HG03039 (cell line): Measurements from ENCODE around the gene EVC2.

Source experiments
- ATAC-seq: cut with Tn5 transposase; IDR thresholded peaks from one replicate; pipeline ENCODE4 v1.9.1; 2021; ENCODE audit warnings: mild to moderate bottlenecking, moderate library complexity; ENCODE audit not compliant: unreplicated experiment

The EVC2 gene, protein sequence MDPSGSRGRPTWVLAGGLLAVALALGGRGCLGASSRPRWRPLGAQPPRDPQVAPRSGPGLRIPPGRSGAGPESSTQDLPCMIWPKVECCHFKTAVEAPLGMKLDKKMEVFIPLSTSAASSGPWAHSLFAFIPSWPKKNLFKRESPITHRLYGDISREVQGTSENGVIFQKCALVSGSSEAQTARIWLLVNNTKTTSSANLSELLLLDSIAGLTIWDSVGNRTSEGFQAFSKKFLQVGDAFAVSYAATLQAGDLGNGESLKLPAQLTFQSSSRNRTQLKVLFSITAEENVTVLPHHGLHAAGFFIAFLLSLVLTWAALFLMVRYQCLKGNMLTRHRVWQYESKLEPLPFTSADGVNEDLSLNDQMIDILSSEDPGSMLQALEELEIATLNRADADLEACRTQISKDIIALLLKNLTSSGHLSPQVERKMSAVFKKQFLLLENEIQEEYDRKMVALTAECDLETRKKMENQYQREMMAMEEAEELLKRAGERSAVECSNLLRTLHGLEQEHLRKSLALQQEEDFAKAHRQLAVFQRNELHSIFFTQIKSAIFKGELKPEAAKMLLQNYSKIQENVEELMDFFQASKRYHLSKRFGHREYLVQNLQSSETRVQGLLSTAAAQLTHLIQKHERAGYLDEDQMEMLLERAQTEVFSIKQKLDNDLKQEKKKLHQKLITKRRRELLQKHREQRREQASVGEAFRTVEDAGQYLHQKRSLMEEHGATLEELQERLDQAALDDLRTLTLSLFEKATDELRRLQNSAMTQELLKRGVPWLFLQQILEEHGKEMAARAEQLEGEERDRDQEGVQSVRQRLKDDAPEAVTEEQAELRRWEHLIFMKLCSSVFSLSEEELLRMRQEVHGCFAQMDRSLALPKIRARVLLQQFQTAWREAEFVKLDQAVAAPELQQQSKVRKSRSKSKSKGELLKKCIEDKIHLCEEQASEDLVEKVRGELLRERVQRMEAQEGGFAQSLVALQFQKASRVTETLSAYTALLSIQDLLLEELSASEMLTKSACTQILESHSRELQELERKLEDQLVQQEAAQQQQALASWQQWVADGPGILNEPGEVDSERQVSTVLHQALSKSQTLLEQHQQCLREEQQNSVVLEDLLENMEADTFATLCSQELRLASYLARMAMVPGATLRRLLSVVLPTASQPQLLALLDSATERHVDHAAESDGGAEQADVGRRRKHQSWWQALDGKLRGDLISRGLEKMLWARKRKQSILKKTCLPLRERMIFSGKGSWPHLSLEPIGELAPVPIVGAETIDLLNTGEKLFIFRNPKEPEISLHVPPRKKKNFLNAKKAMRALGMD

DNA sequence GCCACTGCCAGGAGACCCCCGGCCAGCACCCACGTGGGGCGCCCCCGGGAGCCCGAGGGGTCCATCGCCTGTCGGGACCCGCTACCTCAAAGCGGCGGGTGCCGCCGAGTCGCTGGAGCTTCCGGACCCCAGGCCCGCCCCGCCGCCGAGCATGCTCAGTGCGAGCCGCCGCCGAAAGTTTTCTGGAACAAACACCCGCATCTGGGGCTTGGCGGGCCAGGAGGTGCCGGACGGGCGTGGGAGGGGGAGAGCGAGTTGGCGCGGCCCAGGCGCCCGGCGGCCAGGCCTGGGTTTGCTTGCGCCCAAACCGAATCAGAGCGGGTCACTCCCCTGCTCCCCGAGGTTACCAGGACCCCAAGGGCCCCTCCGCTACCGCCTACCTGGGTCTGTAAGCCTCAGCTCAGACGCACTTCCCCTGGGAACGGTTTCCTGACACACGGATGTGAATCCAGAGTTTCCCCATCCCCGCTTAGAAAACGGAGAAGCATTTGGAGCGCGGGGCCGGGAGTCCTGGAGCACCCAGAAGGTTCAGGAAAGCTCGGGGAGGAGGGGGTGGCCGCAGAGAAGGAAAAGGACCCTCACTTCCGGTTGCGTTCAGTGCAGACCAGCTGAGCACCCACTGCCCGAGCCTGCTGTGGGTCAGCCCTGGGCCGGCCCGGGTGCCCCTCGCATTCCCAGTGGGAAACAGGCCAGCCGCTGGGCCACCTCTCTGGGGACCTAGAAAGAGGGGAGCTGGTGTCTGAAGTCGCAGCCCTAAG is at the start of gene EVC2:
TSS of gene EVC2 (minus strand) at position 111 of the 758 bp plus-strand sequence. CDS start at position 65, 46 bp downstream.
- peak; percentile 29 for ATAC-seq

DNA sequence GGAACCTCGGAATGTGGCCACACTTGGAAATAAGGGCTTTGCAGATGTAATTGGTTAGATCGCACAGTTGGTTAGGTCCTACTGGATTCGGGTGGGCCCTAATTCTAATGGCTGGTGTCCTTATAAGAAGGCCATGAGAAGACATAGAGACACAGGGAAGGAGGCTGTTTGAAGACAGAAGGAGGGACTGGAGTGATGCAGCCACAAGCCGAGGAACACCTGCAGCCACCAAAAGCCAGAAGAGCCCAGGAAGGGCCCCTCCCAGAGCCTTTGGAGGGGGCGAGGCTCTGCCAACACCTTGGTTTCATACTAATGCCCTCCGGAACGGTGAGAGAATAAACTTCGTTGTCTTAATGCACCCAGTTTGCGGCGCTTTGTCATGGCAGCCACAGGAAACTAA is 49.6 kb upstream of the EVC2 start:
- ATAC-seq, result no peak

DNA sequence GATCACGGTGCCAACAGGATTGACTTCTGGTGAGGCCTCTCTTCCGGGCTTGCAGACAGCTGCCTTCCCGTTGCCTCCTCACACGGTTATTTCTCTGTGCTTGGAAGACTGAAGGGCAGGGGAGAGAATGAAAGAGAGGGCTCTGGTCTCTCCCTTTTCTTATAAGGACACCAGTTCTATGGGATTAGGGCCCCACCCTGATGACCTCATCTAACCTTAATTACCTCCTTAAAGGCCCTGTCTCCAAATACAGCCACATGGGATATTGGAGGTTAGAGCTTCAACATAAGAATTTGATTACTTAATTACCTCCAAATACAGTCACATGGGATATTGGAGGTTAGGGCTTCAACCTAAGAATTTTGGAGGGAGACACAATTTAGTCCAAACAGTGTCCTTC is 49.2 kb upstream of the EVC2 start:
- no peak for ATAC-seq

DNA sequence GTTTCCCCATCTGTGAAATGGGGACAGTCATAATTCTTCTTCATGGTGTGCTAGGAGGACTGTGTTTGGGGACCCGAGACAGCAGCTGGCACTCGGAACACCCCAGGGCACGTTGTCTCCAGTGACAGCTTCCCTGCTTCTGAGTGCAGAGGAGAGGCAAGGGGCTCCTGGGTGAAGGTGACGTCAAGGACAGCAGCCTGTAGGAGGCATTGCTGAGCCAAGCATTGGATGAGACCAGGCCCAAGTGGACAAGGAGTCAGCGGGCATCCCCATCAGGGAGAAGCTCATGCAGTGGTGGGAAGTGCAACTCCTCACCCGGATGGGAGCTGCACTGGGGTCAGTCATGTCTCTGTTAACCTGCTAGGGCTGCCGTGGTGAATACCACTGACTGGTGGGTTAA is 48.7 kb upstream of the EVC2 start:
- ATAC-seq, result no peak

DNA sequence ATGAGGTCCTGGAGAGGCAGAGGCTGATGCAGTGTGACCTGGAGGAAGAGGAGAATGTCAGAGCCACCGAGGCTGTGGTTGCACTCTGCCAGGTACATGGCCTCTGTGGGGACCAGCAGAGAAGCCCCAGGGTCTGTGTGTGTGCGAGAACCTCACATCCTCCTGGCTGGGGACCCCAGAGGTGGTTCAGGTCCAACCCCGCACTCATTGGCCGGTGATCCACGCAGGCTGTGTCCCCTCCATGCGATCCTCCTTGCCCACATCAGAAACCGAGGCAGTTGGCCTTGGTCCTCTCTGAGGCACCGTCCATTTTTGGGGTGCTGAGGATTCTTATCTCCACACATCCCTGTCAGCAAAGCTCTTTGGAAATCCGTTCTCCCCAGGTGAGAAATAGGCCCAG is 47.9 kb upstream of the EVC2 start:
- no peak for ATAC-seq

DNA sequence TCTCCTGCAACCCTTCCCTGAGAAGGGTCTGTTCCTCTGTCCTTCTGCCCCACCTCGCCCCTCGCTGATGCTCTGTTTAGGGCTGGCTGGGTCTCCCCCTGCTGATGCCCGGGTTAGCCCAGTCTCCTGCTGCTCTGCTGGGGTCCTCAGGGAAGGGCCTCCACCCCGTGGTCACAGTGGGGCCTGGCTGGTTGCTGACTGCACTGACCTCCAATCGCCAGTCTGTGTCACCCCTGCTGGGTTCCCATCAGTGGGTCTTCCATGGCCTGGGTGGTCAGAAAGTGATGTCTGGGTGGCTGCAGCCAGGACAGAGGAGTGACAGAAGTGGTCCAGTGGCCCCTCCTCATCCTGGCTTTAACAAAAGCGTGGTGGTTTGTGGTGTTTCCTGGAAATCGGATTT is 47.3 kb upstream of the EVC2 start:
- no peak for ATAC-seq

DNA sequence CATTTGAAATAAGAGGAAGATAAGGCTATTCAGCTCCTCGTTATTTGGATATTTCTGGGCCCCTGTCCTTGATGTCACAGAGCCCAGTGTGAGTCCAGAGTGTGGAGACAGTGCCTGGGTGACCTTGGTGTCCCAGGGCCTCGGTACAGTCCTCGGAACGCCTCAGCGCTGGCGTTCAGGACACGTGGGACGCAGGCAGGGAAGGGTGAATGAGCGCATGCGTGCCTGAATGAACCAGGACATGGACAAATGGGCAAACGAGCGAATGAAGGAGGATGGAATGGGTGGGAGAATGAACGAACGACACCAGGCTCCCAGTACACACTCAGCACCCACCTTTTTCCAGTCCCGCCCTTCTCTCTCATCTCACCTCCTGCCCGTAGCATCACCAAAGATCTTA is 46.8 kb upstream of the EVC2 start:
- no peak for ATAC-seq

DNA sequence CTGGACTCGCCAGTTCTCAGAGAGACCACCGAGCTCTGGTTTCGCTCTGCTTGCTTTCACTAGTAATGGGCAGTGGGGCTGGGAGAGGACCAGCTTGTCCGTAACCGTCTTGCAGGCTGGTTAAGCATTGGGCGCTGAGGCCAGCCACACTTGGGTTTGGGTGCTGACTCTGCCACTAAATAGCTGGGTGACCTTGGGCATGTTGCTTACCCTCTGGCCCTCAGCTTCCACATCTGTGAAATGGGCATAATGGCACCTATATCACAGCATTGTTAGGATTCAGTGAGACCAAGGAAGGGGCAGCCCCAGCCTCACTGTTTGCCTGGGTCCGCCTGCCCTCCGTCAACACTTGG is 46.1 kb upstream of the EVC2 start:
- ATAC-seq, result no peak

DNA sequence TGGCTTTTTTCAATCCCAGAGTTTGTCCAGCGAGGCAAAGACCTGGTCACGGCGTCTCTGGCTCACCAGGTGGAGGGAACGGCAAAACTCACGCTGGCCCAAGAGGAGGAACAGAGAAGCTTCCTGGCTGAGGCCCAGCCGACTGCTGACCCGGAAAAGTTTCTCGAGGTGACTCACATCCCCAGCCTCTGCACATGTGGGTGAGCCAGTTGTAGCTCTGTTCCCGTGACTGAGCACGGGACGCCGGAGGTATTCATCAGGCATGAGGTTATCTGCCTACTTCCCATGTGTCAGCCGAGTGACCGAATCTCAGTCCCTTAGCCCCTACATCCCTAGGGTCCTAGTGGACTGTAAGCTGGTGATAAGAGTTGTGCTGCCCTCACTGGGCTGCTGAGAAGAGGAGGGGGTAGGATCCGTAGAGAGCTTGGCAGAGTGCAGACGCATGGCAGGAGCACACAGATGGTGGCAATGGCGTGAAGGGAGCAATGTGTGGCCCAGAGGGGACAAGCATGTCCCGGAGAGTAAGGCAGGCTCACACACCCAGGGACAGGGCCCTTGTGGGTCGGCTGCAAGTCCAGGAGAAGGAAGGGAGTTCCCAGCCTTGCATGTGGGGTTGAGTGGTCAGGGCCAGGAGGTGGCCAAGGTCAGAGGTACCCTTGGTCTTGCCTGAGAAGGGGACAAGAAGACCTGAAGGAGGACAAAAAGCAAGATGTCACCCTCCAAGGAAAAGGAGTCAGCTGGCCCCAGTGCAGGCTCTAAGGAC is 45.6 kb upstream of the EVC2 start:
- no peak for ATAC-seq

DNA sequence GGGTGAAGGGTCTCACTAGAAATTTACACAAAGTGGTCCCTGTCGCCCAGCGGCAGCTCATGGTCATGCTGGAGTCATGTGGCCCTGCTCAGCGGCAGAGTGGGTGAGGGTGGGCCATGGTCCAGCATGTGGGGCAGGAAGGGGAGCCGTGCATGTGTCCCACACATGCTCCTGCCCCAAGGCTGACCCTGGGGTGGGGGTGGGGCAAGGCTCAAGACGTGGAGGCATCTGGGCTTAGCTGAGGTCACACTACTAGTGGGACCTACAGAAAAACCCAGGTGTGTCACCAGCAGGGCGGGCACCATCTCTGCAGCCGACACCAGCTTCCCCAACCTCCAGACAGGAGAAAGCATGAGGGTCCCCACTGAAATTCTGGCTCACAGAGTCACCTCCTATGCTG is 45.0 kb upstream of the EVC2 start:
- ATAC-seq, result no peak

DNA sequence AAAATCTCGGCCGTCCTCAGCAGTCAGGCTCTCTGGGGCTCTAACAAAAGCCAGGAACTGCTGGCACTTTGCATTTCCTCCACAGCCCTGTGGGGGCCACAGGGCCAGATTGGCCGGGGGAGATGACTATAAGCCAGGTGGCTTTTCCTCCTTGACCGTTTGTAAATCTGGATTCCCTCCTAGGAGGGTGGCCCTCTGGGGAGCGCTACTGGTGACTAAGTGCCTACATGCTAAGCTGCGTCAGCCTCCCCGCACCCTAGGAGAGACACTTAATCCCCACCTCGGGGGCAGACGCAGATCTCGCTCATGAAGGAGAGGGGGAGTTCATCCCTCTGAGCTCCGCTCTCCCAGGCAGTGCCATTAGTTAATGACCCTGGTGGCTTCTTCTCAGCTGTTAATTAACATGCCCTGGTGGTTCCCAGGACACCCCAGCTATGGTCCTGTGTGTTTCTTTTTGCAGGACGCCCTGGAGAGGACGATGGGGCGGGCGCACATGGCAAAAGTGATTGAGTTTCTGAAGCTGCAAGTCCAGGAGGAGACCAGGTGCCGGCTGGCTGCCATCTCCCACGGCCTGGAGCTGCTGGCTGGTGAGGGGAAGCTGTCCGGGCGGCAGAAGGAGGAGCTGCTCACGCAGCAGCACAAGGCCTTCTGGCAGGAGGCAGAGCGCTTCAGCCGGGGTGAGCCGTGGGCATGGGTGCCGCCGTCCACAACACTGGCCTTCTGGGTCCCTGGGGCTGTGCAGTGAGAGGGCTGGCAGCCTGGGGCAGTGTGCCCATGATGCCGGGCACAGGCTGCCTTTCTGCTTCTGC is 44.2 kb upstream of the EVC2 start:
- no peak for ATAC-seq

DNA sequence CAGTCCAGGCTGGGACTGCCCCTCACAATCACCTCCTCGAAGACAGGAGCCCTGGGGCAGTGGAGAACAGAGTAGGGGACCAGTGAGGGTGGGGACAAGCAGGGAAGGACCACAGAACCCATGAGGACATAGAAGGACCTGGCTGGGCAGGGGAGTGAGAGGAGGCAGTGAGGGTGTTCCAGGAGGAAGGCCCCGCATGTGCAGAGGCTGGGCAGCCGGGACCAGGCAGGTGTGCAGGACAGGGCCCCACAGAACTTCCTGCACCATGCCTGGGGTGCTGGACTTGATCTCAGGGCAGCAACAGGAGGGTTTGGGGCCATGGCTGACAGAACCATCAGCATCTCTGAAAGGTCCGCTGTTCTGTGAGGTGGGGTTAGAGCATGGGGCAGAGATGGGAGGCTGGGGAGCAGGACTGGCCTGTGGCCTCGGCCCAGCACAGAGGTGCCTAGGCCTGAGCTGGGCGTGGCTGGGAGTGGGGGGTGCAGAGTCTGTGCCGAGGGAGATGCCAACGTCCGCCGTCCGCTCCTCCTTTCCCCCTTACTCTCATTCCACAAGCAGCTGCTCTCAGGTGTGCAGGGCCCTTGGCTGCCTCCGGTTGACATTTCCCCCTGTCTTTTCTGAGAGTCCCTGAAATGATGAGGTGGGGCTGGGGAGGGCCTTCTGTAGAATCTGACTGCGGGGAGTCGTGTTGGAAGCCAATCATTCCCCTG is 43.5 kb upstream of the EVC2 start:
- ATAC-seq, result no peak

DNA sequence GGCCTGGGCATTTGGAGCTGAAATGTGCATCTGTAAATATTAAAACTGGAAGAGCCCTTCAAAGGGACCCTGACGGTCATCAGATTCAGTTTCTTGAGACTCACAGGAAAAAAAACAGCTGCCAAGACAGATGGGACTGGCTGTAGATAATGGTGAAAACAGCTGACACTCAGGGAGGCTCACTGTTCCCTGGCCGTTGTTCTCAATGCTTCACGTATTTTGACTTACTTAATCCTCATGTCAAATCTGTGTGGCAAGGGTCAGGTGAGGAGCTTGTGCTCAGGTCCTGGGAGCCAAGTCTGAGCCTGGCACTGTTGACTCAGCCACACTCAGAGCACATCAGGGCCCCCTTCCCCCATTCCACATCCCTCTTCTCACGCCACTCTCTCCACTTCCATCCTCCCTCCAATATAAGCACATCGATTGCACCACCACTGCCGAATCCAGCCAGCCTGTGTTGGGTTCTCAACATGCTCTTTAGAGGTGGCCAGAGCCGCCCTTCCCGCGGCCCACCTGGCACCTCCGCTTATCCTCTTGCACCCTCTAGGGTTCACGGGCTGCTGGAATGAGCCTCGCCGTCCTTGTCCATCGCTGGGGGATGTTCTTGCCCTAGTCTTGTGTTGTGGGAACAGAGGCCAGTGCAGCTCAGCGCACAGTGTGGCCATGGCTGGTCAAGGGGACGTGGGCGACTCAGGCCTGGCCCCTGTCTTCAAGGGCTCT is 42.7 kb upstream of the EVC2 start:
- ATAC-seq, result no peak

DNA sequence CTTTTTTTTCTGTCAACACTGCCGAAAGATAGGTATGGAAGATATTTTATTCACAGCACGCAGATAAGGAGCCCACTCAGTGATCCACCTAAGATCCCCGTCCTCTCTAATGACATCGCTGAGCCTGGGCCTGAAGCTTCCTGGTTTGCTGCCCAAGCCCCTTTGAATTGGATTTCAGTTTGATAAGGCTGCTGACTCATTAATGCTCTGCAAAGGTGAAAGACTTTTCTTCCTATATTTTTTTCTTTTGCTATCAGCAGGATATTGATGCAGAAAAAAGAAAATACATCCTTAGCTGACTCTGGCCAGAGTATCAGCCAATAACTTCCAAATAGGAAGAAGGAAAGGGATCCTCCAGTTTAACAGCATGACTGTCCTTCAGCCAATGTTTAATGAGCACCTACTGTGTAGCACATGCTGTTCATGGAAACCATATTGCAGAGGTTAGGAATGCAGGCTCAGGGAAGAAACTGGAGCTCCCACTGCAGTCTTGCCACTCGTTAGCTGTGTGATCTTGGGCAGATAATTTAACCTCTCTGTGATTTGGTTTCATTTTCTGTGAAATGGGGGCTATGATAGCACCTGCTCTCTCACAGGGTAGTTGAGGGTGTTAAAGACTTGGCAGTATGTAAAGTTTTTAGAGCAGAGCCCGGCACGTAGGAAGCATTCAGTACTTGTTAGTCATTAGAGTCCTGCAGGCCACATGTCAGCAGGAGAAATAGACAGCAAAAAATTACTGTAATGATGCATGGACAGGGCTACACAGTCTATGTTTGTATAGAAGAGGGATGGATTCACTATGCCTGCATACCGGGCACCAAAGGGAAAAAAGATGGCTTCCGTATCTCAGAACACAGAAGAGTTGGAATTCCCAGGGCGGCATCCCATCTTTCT is 41.9 kb upstream of the EVC2 start:
- ATAC-seq, result no peak

DNA sequence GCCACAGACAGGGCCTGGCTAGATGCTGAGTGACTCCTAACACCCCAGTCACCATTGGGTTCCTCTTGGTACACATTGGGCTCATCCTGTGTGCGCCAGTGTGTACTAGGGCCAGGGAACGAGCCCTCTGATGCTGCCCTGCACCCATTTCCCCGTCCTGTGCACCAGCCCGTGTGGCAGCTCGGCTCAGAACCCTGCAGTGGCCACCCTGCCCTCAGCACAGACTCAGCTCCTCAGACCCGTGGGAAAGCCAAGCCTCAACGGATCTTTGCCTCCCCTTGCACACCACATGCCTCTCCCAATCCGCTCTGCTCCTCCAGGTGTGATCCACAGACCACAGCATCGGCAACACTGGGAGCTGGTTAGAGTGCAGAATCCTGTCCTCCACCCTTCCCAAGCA is 41.2 kb upstream of the EVC2 start:
- ATAC-seq, result no peak

DNA sequence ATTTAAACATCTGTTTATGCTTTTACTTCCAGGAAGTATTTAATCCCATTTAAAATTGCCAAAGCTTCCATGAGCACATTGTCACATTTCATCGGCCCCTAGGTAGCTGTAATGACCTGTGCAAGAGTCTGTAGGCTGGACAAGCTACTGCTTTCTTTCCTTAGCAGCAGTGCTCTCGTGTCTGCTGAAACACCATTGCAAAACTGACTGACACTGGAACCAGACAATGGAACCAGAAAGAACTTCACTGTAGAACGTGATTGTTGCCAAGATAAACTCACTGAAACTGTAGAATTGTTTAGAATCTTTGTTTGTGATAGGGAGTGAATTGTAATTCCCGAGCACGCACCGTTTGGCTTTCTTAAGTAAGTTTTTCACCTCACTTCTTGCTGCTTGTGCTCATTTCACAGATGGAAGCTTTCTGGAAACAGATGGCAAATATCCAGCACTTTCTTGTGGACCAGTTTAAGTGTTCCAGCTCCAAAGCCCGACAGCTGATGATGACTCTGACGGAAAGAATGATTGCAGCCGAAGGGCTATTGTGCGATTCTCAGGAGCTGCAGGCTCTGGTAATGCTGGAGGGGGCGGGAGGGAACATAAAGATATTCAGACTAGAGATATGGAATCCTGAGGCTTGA is 39.5 kb upstream of the EVC2 start:
- ATAC-seq, result no peak
